Neural cell (in vitro differentiated cells): Measurements from ENCODE around the gene PRKG1. TPM values are rescaled to one million over a fixed set of nuclear protein-coding genes. Genes with fewer than 3 reads are reported as not detected.

Experiments used
- H2AFZ ChIP-seq: fragments of 200-600, 300-800 bp; sonication (generic), shearing (Covaris generic); 2 replicates; pipeline ENCODE4 v1.6.0; 2014; ENCODE audit warnings: low read depth, mild to moderate bottlenecking, antibody characterized with exemption, low read length, moderate library complexity
- H3F3A ChIP-seq: fragments of 200-600 bp; shearing (Covaris generic); 2 replicates; pipeline ENCODE4 v1.6.1; 2016; ENCODE audit warnings: mild to moderate bottlenecking, moderate library complexity, mixed read lengths, antibody characterized with exemption, low read length; ENCODE audit not compliant: insufficient read depth, poor library complexity, severe bottlenecking
- H3K27ac ChIP-seq: fragments of 200-600, 300-800 bp; sonication (generic), shearing (Covaris generic); 2 replicates; pipeline ENCODE4 v1.5.1; 2014; ENCODE audit warnings: mild to moderate bottlenecking, low read length, moderate library complexity
- H3K27me3 ChIP-seq: fragments of 300-800, 200-600 bp; sonication (generic), shearing (Covaris generic); 2 replicates; pipeline ENCODE4 v1.6.0; 2014; ENCODE audit warnings: mild to moderate bottlenecking, low read depth, low read length, moderate library complexity; ENCODE audit not compliant: insufficient read depth
- H3K36me3 ChIP-seq: fragments of 300-800, 200-600 bp; sonication (generic), shearing (Covaris generic); 2 replicates; pipeline ENCODE4 v1.5.1; 2014; ENCODE audit warnings: mild to moderate bottlenecking, antibody characterized with exemption, low read length, moderate library complexity; ENCODE audit not compliant: insufficient read depth
- H3K4me2 ChIP-seq: fragments of 300-800, 200-600 bp; sonication (generic), shearing (Covaris generic); 2 replicates; pipeline ENCODE4 v1.6.0; 2014; ENCODE audit warnings: mild to moderate bottlenecking, low read length
- H3K4me3 ChIP-seq: fragments of 300-800, 200-600 bp; sonication (generic), shearing (Covaris generic); 2 replicates; pipeline ENCODE4 v1.5.1; 2014; ENCODE audit warnings: mild to moderate bottlenecking, low read length, moderate library complexity
- H3K79me2 ChIP-seq: fragments of 200-600 bp; shearing (Covaris generic); replicated peaks from 2 replicates; pipeline ENCODE4 v1.6.0; 2014; ENCODE audit warnings: mild to moderate bottlenecking, low read length, moderate library complexity; ENCODE audit not compliant: insufficient read depth
- H3K9ac ChIP-seq: fragments of 300-800, 200-600 bp; sonication (generic), shearing (Covaris generic); 2 replicates; pipeline ENCODE4 v1.6.1; 2016; ENCODE audit warnings: mild to moderate bottlenecking, low read length, mixed read lengths
- H3K9me2 ChIP-seq: fragments of 200-600 bp; shearing (Covaris generic); 2 replicates; pipeline ENCODE4 v1.6.1; 2016; ENCODE audit warnings: mild to moderate bottlenecking, low read length, mixed read lengths; ENCODE audit not compliant: insufficient read depth
- H3K9me3 ChIP-seq: fragments of 200-600, 300-800 bp; sonication (generic), shearing (Covaris generic); 2 replicates; pipeline ENCODE4 v1.6.1; 2016; ENCODE audit warnings: mild to moderate bottlenecking, mixed run types, low read length, moderate library complexity, mixed read lengths
- H4K20me1 ChIP-seq: fragments of 200-600 bp; shearing (Covaris generic); 2 replicates; pipeline ENCODE4 v1.6.1; 2016; ENCODE audit warnings: mild to moderate bottlenecking, mixed run types; ENCODE audit not compliant: insufficient read depth
- CTCF ChIP-seq: fragments of 450-650 bp; IDR thresholded peaks from 2 replicates; pipeline ENCODE4 v1.5.1; 2014; ENCODE audit warnings: antibody characterized with exemption, mild to moderate bottlenecking, moderate library complexity; ENCODE audit not compliant: poor library complexity, severe bottlenecking
- EP300 ChIP-seq: fragments of 450-650 bp; conservative IDR thresholded peaks from 2 replicates; pipeline ENCODE4 v1.6.1; 2014; ENCODE audit warnings: antibody characterized with exemption, mild to moderate bottlenecking, moderate library complexity; ENCODE audit not compliant: poor library complexity, severe bottlenecking
- EZH2 ChIP-seq: fragments of 200-600, 300-800 bp; shearing (Covaris generic), sonication (generic); IDR thresholded peaks from 2 replicates; pipeline ENCODE4 v1.6.1; 2014; ENCODE audit warnings: antibody characterized with exemption, low read length, borderline replicate concordance, mild to moderate bottlenecking; ENCODE audit not compliant: insufficient read depth, poor library complexity, severe bottlenecking
- MXI1 ChIP-seq: fragments of 450-650 bp; conservative IDR thresholded peaks from 2 replicates; pipeline ENCODE4 v1.6.1; 2014; ENCODE audit warnings: antibody characterized with exemption, mild to moderate bottlenecking; ENCODE audit not compliant: poor library complexity, severe bottlenecking
- POLR2AphosphoS5 ChIP-seq: IDR thresholded peaks from 2 replicates; pipeline ENCODE4 v1.6.1; 2012
- RAD21 ChIP-seq: fragments of 450-650 bp; conservative IDR thresholded peaks from 2 replicates; pipeline ENCODE4 v1.6.1; 2014; ENCODE audit warnings: antibody characterized with exemption, mild to moderate bottlenecking, moderate library complexity
- REST ChIP-seq: IDR thresholded peaks from 2 replicates; pipeline ENCODE4 v1.6.1; 2012; ENCODE audit warnings: borderline replicate concordance
- SMC3 ChIP-seq: fragments of 450-650 bp; conservative IDR thresholded peaks from 2 replicates; pipeline ENCODE4 v1.6.1; 2014; ENCODE audit warnings: antibody characterized with exemption, mild to moderate bottlenecking, moderate library complexity; ENCODE audit not compliant: poor library complexity
- TAF1 ChIP-seq: IDR thresholded peaks from 2 replicates; pipeline ENCODE4 v1.6.1; 2012; ENCODE audit warnings: low read depth
- polyA plus RNA-seq: library from polyadenylated mRNA; depleted of rRNA; stranded (reverse); fragments of >200 nt; gene quantifications from 2 replicates; pipeline ENCODE4 v1.2.3, GENCODE V29; 2014

Gene PRKG1
- polyA plus RNA-seq, 1 donor from 2014 or later, result 2.2 TPM

GRCh38 chr10:52100011-52100547 is 1025.8 kb downstream of the PRKG1 start:
- Histone ChIP-seq H2AFZ (no peak overlapping the region), H4K20me1 (no peaks in the 10 kb centered on the region), H3K4me3 (no peak overlapping the region), H3K9me2 (no peaks in the 10 kb centered on the region), H3K4me2 (no peak overlapping the region), H3K79me2 (no peaks in the 10 kb centered on the region), H3K9ac (no peak overlapping the region), H3K27me3 (no peaks in the 10 kb centered on the region), H3K36me3 (no peaks in the 10 kb centered on the region), H3K27ac (no peak overlapping the region), H3F3A (no peaks in the 10 kb centered on the region), H3K9me3 (no peaks in the 10 kb centered on the region)
- TF ChIP-seq RAD21 (no peak), TAF1 (no peak), REST (no peak), POLR2AphosphoS5 (no peak), SMC3 (no peak), MXI1 (no peak), EP300 (no peak), CTCF (no peak), EZH2 (no peak)

GRCh38 chr10:52105301-52105700 is 1031.0 kb downstream of the PRKG1 start:
- no peaks in the 10 kb centered on the region for H3K27me3 ChIP-seq
- no peaks in the 10 kb centered on the region for H3F3A ChIP-seq
- H3K9me3 ChIP-seq, result no peaks in the 10 kb centered on the region
- H3K9me2 ChIP-seq, result no peaks in the 10 kb centered on the region
- H3K79me2 ChIP-seq, result no peaks in the 10 kb centered on the region
- no peak overlapping the region for H3K27ac ChIP-seq
- H3K4me2 ChIP-seq, result no peak overlapping the region
- TF ChIP-seq REST (no peak), POLR2AphosphoS5 (no peak), TAF1 (no peak), CTCF (no peak)
- H3K9ac ChIP-seq, result no peak overlapping the region
- H3K36me3 ChIP-seq, result no peaks in the 10 kb centered on the region
- no peak overlapping the region for H2AFZ ChIP-seq
- no peaks in the 10 kb centered on the region for H4K20me1 ChIP-seq
- H3K4me3 ChIP-seq, result no peak overlapping the region
